H1 (cell line): ENCODE results near the gene FRMD7. TPM values are rescaled to one million over a fixed set of nuclear protein-coding genes. Genes with fewer than 3 reads are reported as not detected.

Source experiments
- CTCF ChIA-PET: fragments of 300-600 bp; sonication (Branson Sonifier 250); formaldehyde crosslinking; loops from one replicate; lab custom pipeline; 2021; ENCODE audit not compliant: partially characterized antibody; lab: Charles Lee
- POLR2A ChIA-PET: fragments of 300-600 bp; sonication (Branson Sonifier 250); formaldehyde crosslinking; loops from one replicate; lab custom pipeline; 2021; ENCODE audit warnings: inconsistent platforms; ENCODE audit not compliant: partially characterized antibody; lab: Charles Lee
- DNase-seq, 2 experiments: peaks; one replicate each; pipeline versions ENCODE4 v3.0.0 to v3.0.0-alpha.2; 2010 to 2022; ENCODE audit warnings: low spot score in 2 of 2, low read depth in 1 of 2, mixed read lengths in 1 of 2
- FAIRE-seq: peaks from 2 replicates; lab custom pipeline; 2011; peaks lifted over from hg19 to GRCh38; lab: Jason Lieb, UNC
- H2AFZ ChIP-seq: 2 replicates; pipeline ENCODE4 v1.8.1; 2012; ENCODE audit warnings: low read length, inconsistent platforms
- H2AK5ac ChIP-seq: 2 replicates; pipeline ENCODE4 v1.6.1; 2013; ENCODE audit warnings: low read depth, low read length
- H2BK120ac ChIP-seq: replicated peaks from 2 replicates; pipeline ENCODE3; 2013; ENCODE audit warnings: low read depth, low read length, inconsistent platforms
- H2BK12ac ChIP-seq: 2 replicates; pipeline ENCODE4 v1.6.1; 2013; ENCODE audit warnings: low read depth, low read length
- H2BK15ac ChIP-seq: 2 replicates; pipeline ENCODE4 v1.6.1; 2013; ENCODE audit warnings: low read length
- H2BK20ac ChIP-seq: 2 replicates; pipeline ENCODE4 v1.6.1; 2013; ENCODE audit warnings: low read length
- H2BK5ac ChIP-seq: 2 replicates; pipeline ENCODE4 v1.6.1; 2013; ENCODE audit warnings: low read depth, low read length
- H3K14ac ChIP-seq: 2 replicates; pipeline ENCODE4 v1.6.1; 2013; ENCODE audit warnings: inconsistent platforms; ENCODE audit not compliant: insufficient read length
- H3K18ac ChIP-seq: 2 replicates; pipeline ENCODE4 v1.6.1; 2013; ENCODE audit warnings: low read length; ENCODE audit errors: extremely low read depth
- H3K23ac ChIP-seq: 2 replicates; pipeline ENCODE4 v1.6.1; 2013; ENCODE audit warnings: inconsistent platforms; ENCODE audit not compliant: insufficient read length
- H3K23me2 ChIP-seq: 2 replicates; pipeline ENCODE4 v1.6.1; 2013; ENCODE audit warnings: low read depth, low read length
- H3K27ac ChIP-seq: 2 replicates; pipeline ENCODE4 v1.6.1; 2011; ENCODE audit warnings: low read depth, low read length, inconsistent platforms
- H3K27me3 ChIP-seq, 4 experiments: replicated peaks in 1 of 4; 1 replicate in 1 of 4; 2 replicates in 3 of 4; pipeline versions ENCODE4 v1.6.1 to v1.8.1; 2011 to 2013; ENCODE audit warnings: low read length in 3 of 4, mild to moderate bottlenecking in 3 of 4, inconsistent platforms in 2 of 4, mixed read lengths in 2 of 4, moderate library complexity in 1 of 4; ENCODE audit not compliant: control insufficient read depth in 3 of 4, insufficient read depth in 3 of 4; ENCODE audit errors: extremely low read depth in 1 of 4
- H3K36me3 ChIP-seq, 4 experiments: 2 replicates each; pipeline versions ENCODE4 v1.6.1 to v1.8.1; 2011 to 2013; ENCODE audit warnings: mild to moderate bottlenecking in 4 of 4, low read length in 3 of 4, moderate library complexity in 2 of 4, control low read depth in 1 of 4, inconsistent platforms in 1 of 4; ENCODE audit not compliant: insufficient read depth in 4 of 4, control insufficient read depth in 2 of 4
- H3K4ac ChIP-seq: replicated peaks from 2 replicates; pipeline ENCODE3; 2013; ENCODE audit warnings: low read length, low read depth, mixed read lengths, inconsistent platforms; ENCODE audit not compliant: insufficient read length
- H3K4me1 ChIP-seq, 4 experiments: replicated peaks in 1 of 4; 1 replicate in 1 of 4; 2 replicates in 3 of 4; pipeline versions ENCODE4 v1.6.1 to v1.8.1; 2011 to 2013; ENCODE audit warnings: low read length in 3 of 4, inconsistent platforms in 2 of 4, mixed read lengths in 1 of 4; ENCODE audit not compliant: insufficient read depth in 4 of 4, control insufficient read depth in 3 of 4
- H3K4me2 ChIP-seq, 2 experiments: 2 replicates each; pipeline versions ENCODE4 v1.6.1 to v1.8.1; 2011 to 2013; ENCODE audit warnings: low read depth in 2 of 2, low read length in 2 of 2, control low read depth in 1 of 2, inconsistent platforms in 1 of 2, mild to moderate bottlenecking in 1 of 2; ENCODE audit not compliant: insufficient read depth in 1 of 2
- H3K4me3 ChIP-seq, 4 experiments: fragments of 200-600, 300-600 bp in 1 of 4; sonication (generic), shearing (Covaris generic), sonication (Bioruptor Twin) in 1 of 4; 2 replicates each; pipeline versions ENCODE4 v1.5.1 to v1.8.1; 2011 to 2016; ENCODE audit warnings: low read length in 4 of 4, low read depth in 3 of 4, control low read depth in 2 of 4, inconsistent platforms in 2 of 4, mild to moderate bottlenecking in 2 of 4, mixed read lengths in 1 of 4, moderate library complexity in 1 of 4; ENCODE audit not compliant: insufficient read depth in 2 of 4; ENCODE audit errors: extremely low read depth in 1 of 4
- H3K56ac ChIP-seq: replicated peaks from 2 replicates; pipeline ENCODE3; 2013; ENCODE audit warnings: low read depth, mild to moderate bottlenecking, mixed read lengths, low read length, inconsistent platforms; ENCODE audit not compliant: insufficient read length
- H3K79me1 ChIP-seq: 2 replicates; pipeline ENCODE4 v1.6.1; 2013; ENCODE audit warnings: low read depth, low read length, control low read depth
- H3K79me2 ChIP-seq, 2 experiments: 2 replicates each; pipeline versions ENCODE4 v1.6.1 to v1.8.1; 2012 to 2013; ENCODE audit warnings: low read length in 2 of 2, mild to moderate bottlenecking in 2 of 2, inconsistent platforms in 1 of 2; ENCODE audit not compliant: insufficient read depth in 2 of 2, control insufficient read depth in 1 of 2
- H3K9ac ChIP-seq, 4 experiments: replicated peaks in 1 of 4; 1 replicate in 1 of 4; 2 replicates in 3 of 4; pipeline versions ENCODE4 v1.6.1 to v1.8.1; 2011 to 2013; ENCODE audit warnings: low read depth in 3 of 4, low read length in 3 of 4, control low read depth in 2 of 4, mild to moderate bottlenecking in 2 of 4, moderate library complexity in 2 of 4, inconsistent platforms in 1 of 4; ENCODE audit errors: extremely low read depth in 1 of 4
- H3K9me3 ChIP-seq, 2 experiments: 2 replicates each; pipeline versions ENCODE4 v1.6.1 to v1.8.1; 2012 to 2013; ENCODE audit warnings: mild to moderate bottlenecking in 2 of 2, moderate library complexity in 2 of 2, control low read depth in 1 of 2, inconsistent platforms in 1 of 2, low read depth in 1 of 2, low read length in 1 of 2, mixed read lengths in 1 of 2; ENCODE audit not compliant: insufficient read depth in 2 of 2
- H4K20me1 ChIP-seq, 2 experiments: replicated peaks in 1 of 2; 2 replicates each; pipeline versions ENCODE3 to v1.8.1; 2011 to 2013; ENCODE audit warnings: inconsistent platforms in 2 of 2, low read length in 2 of 2, mild to moderate bottlenecking in 1 of 2; ENCODE audit not compliant: insufficient read depth in 2 of 2, control insufficient read depth in 1 of 2
- H4K5ac ChIP-seq: 2 replicates; pipeline ENCODE4 v1.6.1; 2013; ENCODE audit warnings: low read length, low read depth, mixed read lengths, inconsistent platforms; ENCODE audit not compliant: insufficient read length
- H4K8ac ChIP-seq: 2 replicates; pipeline ENCODE4 v1.8.0; 2013; ENCODE audit warnings: mild to moderate bottlenecking, moderate library complexity, low read length, inconsistent platforms; ENCODE audit not compliant: insufficient read depth; ENCODE audit errors: extremely low read depth
- H4K91ac ChIP-seq: replicated peaks from 2 replicates; pipeline ENCODE3; 2013; ENCODE audit warnings: low read length, mixed read lengths, inconsistent platforms; ENCODE audit not compliant: insufficient read length
- ASH2L ChIP-seq: fragments of 200-600, 300-600 bp; sonication (generic); IDR thresholded peaks from one replicate; pipeline ENCODE4 v1.7.1; 2017; ENCODE audit warnings: low read length
- ATF3 ChIP-seq: IDR thresholded peaks from 2 replicates; pipeline ENCODE4 v1.6.1; 2011; ENCODE audit warnings: low read depth, mild to moderate bottlenecking, low read length; ENCODE audit not compliant: insufficient read depth
- CTBP2 ChIP-seq: IDR thresholded peaks from 2 replicates; pipeline ENCODE4 v1.7.0; 2011; ENCODE audit warnings: borderline replicate concordance, mild to moderate bottlenecking, moderate library complexity, mixed read lengths, low read length; ENCODE audit not compliant: insufficient read depth, insufficient read length
- EP300 ChIP-seq, 2 experiments: IDR thresholded peaks; 1 replicate in 1 of 2; 2 replicates in 1 of 2; pipeline ENCODE4 v1.6.1; 2011 to 2012; ENCODE audit warnings: low read depth in 2 of 2, low read length in 2 of 2, mild to moderate bottlenecking in 2 of 2, borderline replicate concordance in 1 of 2, inconsistent platforms in 1 of 2, moderate library complexity in 1 of 2
- GTF2F1 ChIP-seq: IDR thresholded peaks from 2 replicates; pipeline ENCODE4 v1.6.1; 2012; ENCODE audit warnings: low read depth, low read length, improper control_type of control experiment, borderline replicate concordance
- POLR2AphosphoS5 ChIP-seq: IDR thresholded peaks from 2 replicates; pipeline ENCODE4 v1.6.1; 2011; ENCODE audit warnings: low read depth, low read length
- RNF2 ChIP-seq: fragments of 200-900, 300-1000 bp; sonication (generic); IDR thresholded peaks from 2 replicates; pipeline ENCODE4 v1.7.1; 2016; ENCODE audit warnings: borderline replicate concordance, low read depth, mild to moderate bottlenecking, antibody characterized with exemption, low read length; ENCODE audit not compliant: poor library complexity, severe bottlenecking; ENCODE audit errors: missing control alignments
- RXRA ChIP-seq: IDR thresholded peaks from 2 replicates; pipeline ENCODE4 v1.6.1; 2011; ENCODE audit warnings: low read depth, mild to moderate bottlenecking, low read length, moderate library complexity; ENCODE audit not compliant: insufficient read depth
- SIRT6 ChIP-seq: IDR thresholded peaks from one replicate; pipeline ENCODE4 v1.7.1; 2012; ENCODE audit warnings: low read length, inconsistent platforms
- SP1 ChIP-seq: IDR thresholded peaks from 2 replicates; pipeline ENCODE4 v1.6.1; 2011; ENCODE audit warnings: low read depth, low read length
- WGBS, 2 experiments: shearing (Covaris generic) in 1 of 2; methylation state at CpG; one replicate each; pipeline versions ENCODE4 v1.1.6 to v1.1.7; 2013 to 2015; ENCODE audit warnings: low lambda C conversion rate in 2 of 2, mixed read lengths in 2 of 2, inconsistent platforms in 1 of 2, low coverage in 1 of 2, missing lambda C conversion rate in 1 of 2; ENCODE audit not compliant: insufficient replicate concordance in 2 of 2, insufficient coverage in 1 of 2, insufficient read length in 1 of 2; ENCODE audit errors: extremely low coverage in 1 of 2, missing lambda C conversion rate in 1 of 2; 5-methylcytosine and 5-hydroxymethylcytosine counted together
- polyA plus RNA-seq, 7 experiments: library from polyadenylated mRNA; depleted of rRNA in 3 of 7; stranded (reverse) in 5 of 7; unstranded in 2 of 7; fragments of >200 nt in 5 of 7; fragments of 200-250 nt in 2 of 7; gene quantifications; 1 replicate in 5 of 7; 2 replicates in 1 of 7; 4 replicates in 1 of 7; pipeline versions ENCODE4 v1.2.1 to v1.2.3, GENCODE V29; 2011 to 2013; ENCODE audit warnings: missing spikeins in 2 of 7, mixed read lengths in 2 of 7
- total RNA-seq: library from RNA; stranded (reverse); fragmentation: NEBNext Ultra II Directional; extraction: Animal tissue kit (Norgen Biotek cat#: 25700); gene quantifications from 2 replicates; pipeline ENCODE4 v1.2.1, GENCODE V29; 2021

The FRMD7 gene
- total and polyA plus RNA-seq, 2 of the 8 experiments (the other 6 are each of a cell fraction or from before 2014, with no cell fraction given), result not detected

DNA sequence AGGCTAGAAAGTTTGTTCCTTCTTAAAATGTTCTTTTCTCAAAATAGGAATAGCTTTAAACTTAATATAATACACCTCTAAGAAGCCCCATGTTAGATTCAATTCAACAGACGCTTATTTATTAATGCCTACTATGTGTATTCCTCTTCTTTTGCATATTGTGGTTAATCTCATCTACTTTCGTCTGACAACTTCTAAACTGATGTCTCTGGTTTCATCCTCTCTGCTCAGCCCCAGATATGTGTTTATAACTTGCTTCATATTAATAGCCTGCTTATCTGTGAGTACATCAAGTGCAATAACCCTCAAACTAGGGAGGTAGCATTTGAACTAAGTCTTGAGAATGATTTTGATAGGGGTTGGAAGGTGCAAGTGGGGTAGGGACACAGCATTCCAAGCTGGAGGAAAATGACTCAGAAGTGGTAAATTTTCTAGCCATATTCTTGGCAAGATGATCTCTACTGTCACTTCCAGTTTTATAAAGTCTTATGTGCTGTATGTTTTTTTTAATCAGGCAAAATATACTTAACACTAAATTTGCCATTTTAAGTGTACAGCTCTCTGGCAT is 67.8 kb downstream of the FRMD7 start:
- Histone ChIP-seq H3K9me3 (no peaks in the 10 kb centered on the region), H3K4me1 (no peaks in the 10 kb centered on the region), H2BK20ac (no peak overlapping the region), H3K27me3 (no peaks in the 10 kb centered on the region), H4K20me1 (no peaks in the 10 kb centered on the region), H3K23ac (no peak overlapping the region), H3K79me1 (peaks cover 4% of the 10 kb centered on the region), H2BK120ac (no peak overlapping the region), H3K23me2 (no peaks in the 10 kb centered on the region), H4K5ac (no peak overlapping the region), H3K4ac (no peak overlapping the region), H3K9ac (no peak overlapping the region), H4K91ac (no peak overlapping the region), H2AFZ (no peak overlapping the region), H3K18ac (no peak overlapping the region), H4K8ac (no peak overlapping the region), H2BK12ac (no peak overlapping the region), H3K4me3 (no peak overlapping the region), H2BK5ac (no peak overlapping the region), H2BK15ac (no peak overlapping the region), H3K56ac (no peak overlapping the region), H3K4me2 (no peak overlapping the region), H3K14ac (no peak overlapping the region), H3K79me2 (peaks cover 0 to 6% of the 10 kb centered on the region in 2 experiments; a peak in 3 of 4 replicates), H2AK5ac (no peak overlapping the region), H3K36me3 (peaks cover 0 to 7% (median under 1%) of the 10 kb centered on the region in 4 experiments; a peak in 3 of 8 replicates), H3K27ac (no peak overlapping the region)
- POLR2A ChIA-PET, result no interaction called here
- WGBS, 2 experiments, result 94% methylated on average over 2 of the region's 2 CpGs; no CpG with 5 or more reads in 1 of the 2 experiments
- no peak for DNase-seq
- CTCF ChIA-PET, result interaction anchor here (0.6 to 2.3 kb wide), 2 partner anchors 10 to 404 kb away, joined by 3 to 5 read pairs; no protein-coding TSS in a partner anchor
- no peak for FAIRE-seq
- TF ChIP-seq SP1 (no peak), ATF3 (no peak), RXRA (no peak), EP300 (IDR thresholded peaks at IDR 0.05; ENCODE audit: borderline replicate concordance in 1 of 2, low read depth in 2 of 2, low read length in 2 of 2) (no peak), CTBP2 (no peak), POLR2AphosphoS5 (no peak), RNF2 (no peak), GTF2F1 (no peak), ASH2L (no peak), SIRT6 (no peak)
